G401 (cell line): Measurements from ENCODE around the gene PDE3B. TPM values are rescaled to one million over a fixed set of nuclear protein-coding genes. Genes with fewer than 3 reads are reported as not detected.
A peak's percentile ranks its signal among the peaks of the same experiment; 100 is the strongest.
"Not testable (repeated sequence)": the region's sequence is repeated elsewhere in the genome, so short reads cannot be mapped to it uniquely, and the experiment has no call there.

Experiments used
- DNase-seq: peaks from one replicate; pipeline ENCODE4 v3.0.0-alpha.2; 2015; ENCODE audit warnings: low spot score
- in situ Hi-C: cut with HindIII; loops from 2 replicates; pipeline ENCODE4 v1.10.0; 2016; ENCODE audit warnings: low sequenced_read_pairs, mixed read lengths
- total RNA-seq: library from RNA; depleted of rRNA; stranded (reverse); fragments of >200 nt; shearing (Covaris generic); gene quantifications from 2 replicates; pipeline ENCODE4 v1.2.3, GENCODE V29; 2014

Gene PDE3B
- total RNA-seq, 1 experiment from 2014 or later: 9.8 TPM

- in situ Hi-C loops: no loop called here
- no peak for DNase-seq
Measured at GRCh38 chr11:14855890-14856289, 212.3 kb downstream of the PDE3B start.

- no peak for DNase-seq
- in situ Hi-C loops: no loop called here
Measured at GRCh38 chr11:14857621-14858020, 214.0 kb downstream of the PDE3B start.

DNA sequence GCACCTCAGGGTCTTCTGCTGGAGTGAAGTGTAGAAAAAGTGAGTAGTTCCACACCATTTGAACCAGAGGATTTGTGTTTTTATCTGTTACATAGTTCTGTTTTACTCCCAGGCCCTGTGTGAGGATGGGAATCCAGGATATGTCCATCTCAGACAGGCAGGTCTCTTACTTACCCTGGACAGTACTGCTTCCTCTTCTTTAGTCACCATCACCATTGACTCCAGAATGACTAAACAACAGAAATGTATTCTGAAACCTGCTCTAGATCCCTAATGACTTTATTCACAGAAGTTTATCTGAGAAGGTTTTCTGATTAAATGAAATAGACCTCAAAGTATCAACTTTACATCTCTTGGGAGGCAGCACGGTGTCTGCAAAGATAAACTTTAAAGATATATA, 214.8 kb downstream of the PDE3B start:
- no peak for DNase-seq
- in situ Hi-C loops: no loop called here

GRCh38 chr11:14860511-14860910, 216.9 kb downstream of the PDE3B start:
- in situ Hi-C loops: no loop called here
- no peak for DNase-seq

- no peak for DNase-seq
- in situ Hi-C loops: no loop called here
Measured at GRCh38 chr11:14861680-14862079, 218.1 kb downstream of the PDE3B start.

- DNase-seq, in situ Hi-C loops: not testable (repeated sequence)
Measured at GRCh38 chr11:14863775-14864174, 220.2 kb downstream of the PDE3B start.

DNA sequence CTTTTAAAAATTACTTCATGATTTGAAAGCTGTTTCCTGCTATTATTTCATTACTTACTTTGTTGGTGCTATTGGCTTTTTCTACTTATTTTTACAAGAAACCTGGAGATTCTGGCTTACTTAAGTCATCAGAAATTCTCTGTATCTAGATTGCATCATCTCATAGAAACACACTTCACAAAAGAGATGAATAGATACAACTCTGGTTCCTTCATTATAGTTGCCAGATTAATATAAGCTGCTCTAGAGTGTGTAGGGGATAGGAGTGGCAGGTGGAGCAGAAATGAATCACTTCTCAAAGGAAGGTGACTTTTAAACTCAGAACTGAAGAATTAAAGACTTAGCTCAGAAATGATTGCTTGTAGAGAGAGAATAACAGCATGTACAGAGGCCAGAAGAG, 228.4 kb downstream of the PDE3B start:
- in situ Hi-C loops: no loop called here
- no peak for DNase-seq

DNA sequence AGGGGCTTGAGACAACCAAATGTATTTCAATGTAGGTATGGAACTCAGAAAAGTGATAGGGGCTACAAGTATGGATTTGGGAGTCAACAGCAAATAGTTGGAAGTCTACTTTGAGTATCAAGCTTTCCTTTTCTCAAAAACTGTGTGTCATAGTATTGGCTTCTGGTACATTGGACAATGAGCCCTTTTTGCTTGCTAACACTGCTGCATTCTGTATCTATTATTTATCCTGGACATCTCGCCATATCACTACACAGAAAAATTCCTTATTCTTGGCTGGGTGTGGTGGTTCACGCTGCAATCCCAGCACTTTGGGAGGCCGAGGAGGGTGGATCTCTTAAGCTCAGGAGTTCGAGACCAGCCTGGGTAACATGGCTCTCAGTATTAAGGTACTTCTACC, 230.0 kb downstream of the PDE3B start:
- in situ Hi-C loops: no loop called here
- no peak for DNase-seq

DNA sequence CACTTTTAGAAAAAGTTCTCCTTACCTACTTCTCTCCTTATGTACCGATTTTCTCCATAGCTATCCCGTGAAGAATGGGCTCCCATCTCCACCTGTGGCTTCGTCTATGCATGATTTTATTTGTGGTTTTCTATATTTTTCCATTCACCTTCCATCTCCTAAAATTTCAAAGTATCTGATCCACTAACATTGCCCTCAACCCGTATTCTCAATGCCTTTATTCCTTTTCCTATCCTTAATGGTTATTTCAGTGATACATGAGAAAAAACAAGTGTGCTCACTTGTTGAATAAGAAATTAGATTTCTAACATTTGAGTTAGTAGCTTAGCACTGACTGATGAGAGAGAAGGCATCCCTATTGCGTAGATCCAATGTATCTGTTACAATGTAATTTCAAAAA, 231.6 kb downstream of the PDE3B start:
- in situ Hi-C loops: no loop called here
- DNase-seq: no peak

DNA sequence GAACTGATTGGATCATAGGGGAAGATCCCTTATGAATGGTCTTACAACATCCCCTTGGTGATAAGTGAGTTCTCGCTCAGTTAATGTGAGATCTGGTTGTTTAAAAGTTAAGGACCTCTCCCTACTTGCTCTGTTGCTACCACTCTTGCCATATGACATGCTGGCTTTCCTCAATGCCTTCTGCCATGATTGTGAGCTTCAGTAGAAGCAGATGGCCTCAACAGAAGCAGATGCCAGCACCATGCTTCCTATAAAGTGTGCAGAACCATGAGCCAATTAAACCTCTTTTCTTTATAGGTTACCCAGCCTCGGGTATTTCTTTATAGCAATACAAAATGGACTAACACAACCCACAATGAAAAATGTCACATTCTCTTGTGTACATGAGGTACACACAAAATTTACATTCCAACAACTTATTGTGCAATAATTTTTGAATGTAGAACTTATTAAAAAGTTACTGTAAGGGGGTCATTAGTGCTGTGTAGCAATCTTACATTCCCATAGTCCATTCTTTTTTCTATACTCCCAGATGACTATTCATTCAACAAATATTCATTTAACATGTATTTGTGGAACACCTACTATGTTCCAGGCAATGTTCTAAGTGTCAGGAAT, 238.1 kb downstream of the PDE3B start:
- peak; percentile 63 for DNase-seq
- in situ Hi-C loops: no loop called here

GRCh38 chr11:14882196-14882595, 238.6 kb downstream of the PDE3B start:
- in situ Hi-C loops: no loop called here
- no peak for DNase-seq

DNA sequence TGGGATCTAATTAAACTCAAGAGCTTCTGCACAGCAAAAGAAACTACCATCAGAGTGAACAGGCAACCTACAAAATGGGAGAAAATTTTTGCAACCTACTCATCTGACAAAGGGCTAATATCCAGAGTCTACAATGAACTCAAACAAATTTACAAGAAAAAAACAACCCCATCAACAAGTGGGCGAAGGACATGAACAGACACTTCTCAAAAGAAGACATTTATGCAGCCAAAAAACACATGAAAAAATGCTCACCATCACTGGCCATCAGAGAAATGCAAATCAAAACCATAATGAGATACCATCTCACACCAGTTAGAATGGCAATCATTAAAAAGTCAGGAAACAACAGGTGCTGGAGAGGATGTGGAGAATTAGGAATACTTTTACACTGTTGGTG, 240.1 kb downstream of the PDE3B start:
- in situ Hi-C loops: not testable (repeated sequence)

DNA sequence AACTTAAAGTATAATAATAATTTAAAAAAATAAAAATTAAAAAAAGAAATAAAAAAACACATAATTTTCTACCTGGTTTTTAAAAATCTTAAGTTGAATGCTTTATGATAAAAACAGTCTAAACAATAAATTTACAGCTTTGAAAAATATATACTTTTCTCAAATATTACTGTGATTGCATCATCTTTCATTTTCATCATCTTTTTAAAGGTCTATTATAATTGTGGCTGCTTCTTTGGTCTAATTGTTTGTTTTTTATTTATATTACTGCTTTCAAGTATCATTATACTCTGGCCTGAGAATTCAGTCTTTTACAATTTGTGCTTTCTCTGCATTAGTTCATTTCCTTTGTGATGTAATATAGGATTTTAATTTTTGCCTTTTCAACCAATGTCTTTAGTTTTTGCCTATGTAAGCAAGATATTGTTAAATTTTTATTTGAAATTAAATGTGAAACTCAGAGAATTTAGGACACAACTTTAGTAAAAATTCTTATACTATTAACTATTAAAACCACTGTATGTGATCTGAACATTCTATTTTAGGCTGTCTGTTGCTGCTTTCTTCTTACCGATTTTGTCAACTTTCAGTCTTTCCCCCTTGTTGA, 241.2 kb downstream of the PDE3B start:
- in situ Hi-C loops: no loop called here
- DNase-seq: no peak

More for the DNA sequence above, 240.1 kb downstream of the PDE3B start:
- DNase-seq: not testable (repeated sequence)

- DNase-seq: no peak
- in situ Hi-C loops: no loop called here
Measured at GRCh38 chr11:14886513-14886912, 242.9 kb downstream of the PDE3B start.

DNA sequence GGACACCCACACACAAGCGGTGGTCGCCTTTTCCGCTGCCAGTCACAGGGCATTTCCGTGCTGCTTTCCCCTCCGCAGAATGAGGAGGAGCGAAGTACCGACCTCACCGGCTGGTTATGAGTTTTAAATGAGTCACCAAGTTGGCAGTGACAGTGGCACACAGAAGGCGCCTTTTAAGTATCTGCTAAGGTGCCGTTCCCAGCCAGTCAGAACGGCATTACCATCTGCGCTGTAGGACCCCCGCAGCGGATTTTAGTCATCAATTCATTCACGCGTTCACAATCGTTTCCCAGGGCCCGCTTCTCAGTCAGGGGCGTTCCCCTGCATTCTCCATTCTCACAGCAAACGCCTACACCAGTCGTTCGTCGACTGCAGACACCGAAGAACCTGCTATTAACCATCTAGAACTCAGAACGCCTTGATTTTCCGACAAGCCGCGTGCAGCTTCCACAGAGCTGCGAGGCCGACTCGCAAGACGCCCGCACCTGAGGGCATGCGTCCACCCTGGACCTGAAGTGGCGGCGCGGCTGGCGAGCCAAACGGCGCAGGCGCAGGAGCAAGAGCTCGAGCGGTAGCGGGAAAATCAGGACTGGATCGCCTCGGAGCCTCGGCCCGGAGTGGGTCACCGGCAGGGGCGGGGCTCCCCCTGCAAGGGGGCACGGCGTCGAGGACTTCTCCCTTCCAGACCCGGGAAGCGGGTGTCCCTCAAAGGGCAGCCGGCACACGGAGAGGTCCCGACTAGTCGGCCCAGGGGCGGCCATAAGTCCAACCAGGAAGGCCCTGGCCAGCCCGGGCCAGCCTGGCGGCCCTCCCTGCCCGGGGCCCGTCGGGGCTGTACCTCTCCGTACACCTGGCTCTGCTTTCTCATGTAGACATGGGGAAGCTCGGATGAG, 247.8 kb downstream of the PDE3B start:
- DNase-seq: peak; percentile 84
- in situ Hi-C loops: no loop called here

GRCh38 chr11:14892036-14892556, 248.5 kb downstream of the PDE3B start, which contains the start of gene CYP2R1:
Gene CYP2R1, minus strand, starts transcription at chr11:14892231. Its CDS starts 26 bp downstream, at chr11:14892205.
- DNase-seq: peak; percentile 96
- in situ Hi-C loops: no loop called here

DNA sequence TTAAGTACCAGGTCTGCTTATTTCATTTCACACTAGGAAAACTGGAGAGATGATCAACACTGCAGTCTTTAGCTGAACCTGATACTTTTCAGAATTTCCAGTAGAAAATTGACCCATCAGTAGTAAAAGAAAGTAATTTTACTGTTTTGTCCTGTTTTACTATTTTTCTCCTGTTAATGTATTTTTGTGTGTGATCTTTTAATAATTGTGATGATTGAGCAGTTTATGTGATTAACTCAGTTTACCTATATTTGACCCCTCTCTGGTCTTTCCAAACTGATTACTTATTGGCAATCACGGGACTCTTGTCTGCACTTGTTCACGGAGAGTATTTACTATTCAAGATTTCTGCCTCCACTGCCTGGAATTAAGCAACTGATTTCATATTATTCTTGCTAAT, 249.0 kb downstream of the PDE3B start:
- in situ Hi-C loops: no loop called here

GRCh38 chr11:14894657-14895598, 251.3 kb downstream of the PDE3B start:
- in situ Hi-C loops: no loop called here
- DNase-seq: no peak

More for the DNA sequence above, 249.0 kb downstream of the PDE3B start:
- DNase-seq: no peak

DNA sequence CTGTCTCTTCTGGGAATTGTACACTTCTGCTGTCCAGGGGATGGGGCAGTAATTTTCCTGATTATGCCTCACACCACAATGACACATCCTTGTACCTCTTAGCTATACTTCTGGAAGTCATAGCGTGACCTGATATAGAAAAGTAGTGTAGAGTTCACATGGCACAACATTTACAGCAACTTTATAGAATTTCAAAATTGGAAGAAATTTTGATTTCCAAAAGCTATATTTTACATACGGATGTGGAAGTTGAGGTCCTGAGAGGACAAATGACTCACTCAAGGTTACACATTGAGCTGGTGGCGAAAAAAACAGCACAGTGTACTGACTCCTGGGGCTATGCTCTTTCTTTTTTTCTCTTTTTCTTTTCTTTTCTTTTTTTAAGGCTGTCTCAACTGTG, 254.8 kb downstream of the PDE3B start:
- DNase-seq: no peak
- in situ Hi-C loops: no loop called here
